Left ventricle myocardium inferior (tissue), 1 donor: ENCODE measurements around the gene ABHD4. TPM values are rescaled to one million over a fixed set of nuclear protein-coding genes. Genes with fewer than 3 reads are reported as not detected.

Source experiments
- DNase-seq: peaks from one replicate; pipeline ENCODE4 v3.0.0-alpha.2; 2020
- H3K27ac ChIP-seq: fragments of 200-600 bp; replicated peaks from 2 replicates; pipeline ENCODE4 v1.8.0; 2021
- H3K27me3 ChIP-seq: fragments of 200-600 bp; 2 replicates; pipeline ENCODE4 v1.8.0; 2021; ENCODE audit warnings: low read depth
- H3K36me3 ChIP-seq: fragments of 200-600 bp; 2 replicates; pipeline ENCODE4 v1.8.0; 2021
- H3K4me1 ChIP-seq: fragments of 200-600 bp; 2 replicates; pipeline ENCODE4 v1.8.0; 2021
- H3K4me3 ChIP-seq: fragments of 200-600 bp; 2 replicates; pipeline ENCODE4 v1.8.0; 2021; ENCODE audit warnings: mild to moderate bottlenecking, moderate library complexity
- H3K9me3 ChIP-seq: fragments of 200-600 bp; replicated peaks from 2 replicates; pipeline ENCODE4 v1.8.0; 2021
- CTCF ChIP-seq: fragments of 200-600 bp; IDR thresholded peaks from 2 replicates; pipeline ENCODE4 v1.8.0; 2021; ENCODE audit warnings: antibody characterized with exemption, mild to moderate bottlenecking, borderline replicate concordance
- intact Hi-C: fragments of 100-400 bp; cut with micrococcal nuclease; formaldehyde crosslinking; loops from one replicate; pipeline ENCODE4 v1.11.0; 2022
- total RNA-seq: library from RNA; stranded (reverse); fragmentation: NEBNext Ultra II Directional; extraction: Animal tissue kit (Norgen Biotek cat#: 25700); gene quantifications from one replicate; pipeline ENCODE4 v1.2.1, GENCODE V29; 2021
- donor health status: DM: no; HTN: yes; CAD: no; lungs with severe emphysema.

ABHD4 gene
- total RNA-seq, 1 donor from 2014 or later: 23.2 TPM

- Histone ChIP-seq H3K27me3 (no peaks in the 10 kb centered on the region), H3K4me1 (peaks cover 30% of the 10 kb centered on the region), H3K36me3 (peaks cover 38% of the 10 kb centered on the region), H3K4me3 (peak overlapping the region; percentile 84), H3K27ac (no peak overlapping the region), H3K9me3 (no peaks in the 10 kb centered on the region)
- TF ChIP-seq CTCF: no peak
- intact Hi-C loops: no loop called here
- no peak for DNase-seq
Measured at GRCh38 chr14:22600027-22600426, 1.9 kb downstream of the ABHD4 start.

GRCh38 chr14:22601456-22601855, 3.4 kb downstream of the ABHD4 start:
- no peak for TF ChIP-seq CTCF
- intact Hi-C loops: no loop called here

GRCh38 chr14:22601996-22602395, 3.9 kb downstream of the ABHD4 start:
- Histone ChIP-seq H3K27ac (no peak overlapping the region), H3K4me1 (peaks cover 30% of the 10 kb centered on the region), H3K9me3 (no peaks in the 10 kb centered on the region), H3K27me3 (no peaks in the 10 kb centered on the region), H3K36me3 (peaks cover 58% of the 10 kb centered on the region), H3K4me3 (no peak overlapping the region)
- no peak for TF ChIP-seq CTCF
- no peak for DNase-seq
- intact Hi-C loops: no loop called here

More at GRCh38 chr14:22601456-22601855, 3.4 kb downstream of the ABHD4 start:
- no peak for DNase-seq
- H3K4me3 ChIP-seq: no peak overlapping the region
- peaks cover 30% of the 10 kb centered on the region for H3K4me1 ChIP-seq
- no peaks in the 10 kb centered on the region for H3K9me3 ChIP-seq
- peaks cover 52% of the 10 kb centered on the region for H3K36me3 ChIP-seq
- no peak overlapping the region for H3K27ac ChIP-seq
- no peaks in the 10 kb centered on the region for H3K27me3 ChIP-seq

- Histone ChIP-seq H3K36me3 (peaks cover 66% of the 10 kb centered on the region), H3K9me3 (no peaks in the 10 kb centered on the region), H3K4me3 (no peak overlapping the region), H3K27ac (no peak overlapping the region), H3K4me1 (peaks cover 24% of the 10 kb centered on the region), H3K27me3 (no peaks in the 10 kb centered on the region)
- DNase-seq: no peak
- intact Hi-C loops: no loop called here
- no peak for TF ChIP-seq CTCF
Measured at GRCh38 chr14:22602862-22603261, 4.8 kb downstream of the ABHD4 start.

GRCh38 chr14:22606380-22606779, 8.3 kb downstream of the ABHD4 start:
- H3K9me3 ChIP-seq: no peaks in the 10 kb centered on the region
- H3K4me3 ChIP-seq: no peak overlapping the region
- no peak overlapping the region for H3K27ac ChIP-seq
- H3K36me3 ChIP-seq: peaks cover 100% of the 10 kb centered on the region
- no peaks in the 10 kb centered on the region for H3K27me3 ChIP-seq
- no peak for DNase-seq
- no peaks in the 10 kb centered on the region for H3K4me1 ChIP-seq
- intact Hi-C loops: no loop called here
- no peak for TF ChIP-seq CTCF

- H3K9me3 ChIP-seq: no peaks in the 10 kb centered on the region
- TF ChIP-seq CTCF: no peak
- intact Hi-C loops: no loop called here
- no peaks in the 10 kb centered on the region for H3K4me1 ChIP-seq
- H3K27me3 ChIP-seq: no peaks in the 10 kb centered on the region
- H3K27ac ChIP-seq: no peak overlapping the region
- DNase-seq: no peak
- no peak overlapping the region for H3K4me3 ChIP-seq
- H3K36me3 ChIP-seq: peaks cover 100% of the 10 kb centered on the region
Measured at GRCh38 chr14:22607291-22607690, 9.2 kb downstream of the ABHD4 start.
